Adrenal gland (tissue), 5 donors: ENCODE measurements around the gene TCF7L1.

Source experiments
- POLR2A ChIP-seq, 2 donors: fragments of 450-650 bp; IDR thresholded peaks; one replicate each; pipeline ENCODE4 v1.6.1; 2017; ENCODE audit warnings: antibody characterized with exemption in 2 of 2, mild to moderate bottlenecking in 2 of 2, moderate library complexity in 1 of 2
- TF ChIP-seq, protein P1 (sequence below), 6 experiments: fragments of 450-650 bp in 4 of 6; fragments of 200-600 bp in 2 of 6; sonication (generic) in 1 of 6; IDR thresholded peaks; 1 replicate in 5 of 6; 2 replicates in 1 of 6; pipeline versions ENCODE4 v1.5.1 to v1.8.0; 2016 to 2021; ENCODE audit warnings: antibody characterized with exemption in 6 of 6, mild to moderate bottlenecking in 2 of 6, moderate library complexity in 1 of 6
- donor health status: DM: no; HTN: no; CAD: no.

DNA sequence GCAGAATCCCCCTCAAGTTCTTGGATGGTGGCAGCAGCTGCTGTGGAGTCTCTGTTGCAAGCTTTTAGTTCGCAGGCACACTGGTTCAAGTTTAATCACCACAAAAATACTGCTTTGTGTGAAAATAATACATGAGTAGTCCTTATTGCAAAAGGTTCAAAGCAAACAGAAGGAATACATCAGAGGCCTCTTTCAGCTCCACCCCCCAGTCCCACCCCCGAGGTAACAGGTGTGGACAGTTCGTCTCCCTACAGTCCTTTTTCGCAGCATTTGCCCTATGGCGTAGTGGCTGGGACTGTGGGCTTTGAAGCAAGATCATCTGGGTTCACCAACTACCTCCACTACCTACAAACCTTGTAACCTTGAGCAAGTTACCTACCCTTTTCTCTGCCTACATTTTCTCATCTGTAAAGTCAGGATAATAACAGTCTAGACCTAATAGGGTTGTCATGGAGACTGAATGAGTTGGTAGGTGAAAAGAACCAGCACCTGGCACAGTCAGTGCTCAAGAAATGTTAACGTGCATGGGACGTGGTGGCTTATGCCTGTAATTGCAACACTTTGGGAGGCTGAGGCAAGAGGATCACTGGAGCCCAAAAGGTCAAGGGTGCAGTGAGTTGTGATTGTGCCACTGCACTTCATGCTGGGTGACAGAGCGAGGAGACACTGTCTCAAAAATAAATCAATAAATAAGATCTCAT lies 61.7 kb downstream of the TCF7L1 start:
- TF ChIP-seq, protein P1, sequence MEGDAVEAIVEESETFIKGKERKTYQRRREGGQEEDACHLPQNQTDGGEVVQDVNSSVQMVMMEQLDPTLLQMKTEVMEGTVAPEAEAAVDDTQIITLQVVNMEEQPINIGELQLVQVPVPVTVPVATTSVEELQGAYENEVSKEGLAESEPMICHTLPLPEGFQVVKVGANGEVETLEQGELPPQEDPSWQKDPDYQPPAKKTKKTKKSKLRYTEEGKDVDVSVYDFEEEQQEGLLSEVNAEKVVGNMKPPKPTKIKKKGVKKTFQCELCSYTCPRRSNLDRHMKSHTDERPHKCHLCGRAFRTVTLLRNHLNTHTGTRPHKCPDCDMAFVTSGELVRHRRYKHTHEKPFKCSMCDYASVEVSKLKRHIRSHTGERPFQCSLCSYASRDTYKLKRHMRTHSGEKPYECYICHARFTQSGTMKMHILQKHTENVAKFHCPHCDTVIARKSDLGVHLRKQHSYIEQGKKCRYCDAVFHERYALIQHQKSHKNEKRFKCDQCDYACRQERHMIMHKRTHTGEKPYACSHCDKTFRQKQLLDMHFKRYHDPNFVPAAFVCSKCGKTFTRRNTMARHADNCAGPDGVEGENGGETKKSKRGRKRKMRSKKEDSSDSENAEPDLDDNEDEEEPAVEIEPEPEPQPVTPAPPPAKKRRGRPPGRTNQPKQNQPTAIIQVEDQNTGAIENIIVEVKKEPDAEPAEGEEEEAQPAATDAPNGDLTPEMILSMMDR (IDR thresholded peaks at IDR 0.05): no peak
- no peak for TF ChIP-seq POLR2A (IDR thresholded peaks at IDR 0.05)
